SH-SY5Y (cell line): Measurements from ENCODE around the gene MSRB2.

Experiments
- GATA2 ChIP-seq: IDR thresholded peaks from 2 replicates; pipeline ENCODE4 v1.6.1; 2011; ENCODE audit warnings: mild to moderate bottlenecking, low read depth, low read length
- GATA3 ChIP-seq: IDR thresholded peaks from 2 replicates; pipeline ENCODE4 v1.6.1; 2011; ENCODE audit warnings: low read depth, mild to moderate bottlenecking, low read length, moderate library complexity

MSRB2 gene

DNA sequence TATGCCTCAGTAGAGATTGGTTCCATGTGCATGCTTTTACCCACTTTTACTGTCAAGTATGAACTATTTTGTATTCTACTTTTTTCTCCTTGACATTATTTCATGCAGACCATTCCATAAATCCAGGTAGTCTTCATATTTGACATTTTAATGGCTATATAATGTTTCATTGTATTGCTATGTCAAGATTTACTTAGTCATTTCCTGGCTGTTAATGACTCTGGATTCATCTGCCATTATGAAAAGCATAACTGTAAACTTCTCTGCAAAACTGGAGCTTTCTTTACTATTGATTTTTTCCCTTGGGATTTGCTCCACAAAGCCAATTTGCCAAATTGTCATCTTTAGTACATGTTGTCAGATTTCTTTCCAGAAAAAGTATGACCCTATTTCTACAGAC lies 6.8 kb upstream of the MSRB2 start:
- TF ChIP-seq GATA3 (no peak), GATA2 (no peak)

DNA sequence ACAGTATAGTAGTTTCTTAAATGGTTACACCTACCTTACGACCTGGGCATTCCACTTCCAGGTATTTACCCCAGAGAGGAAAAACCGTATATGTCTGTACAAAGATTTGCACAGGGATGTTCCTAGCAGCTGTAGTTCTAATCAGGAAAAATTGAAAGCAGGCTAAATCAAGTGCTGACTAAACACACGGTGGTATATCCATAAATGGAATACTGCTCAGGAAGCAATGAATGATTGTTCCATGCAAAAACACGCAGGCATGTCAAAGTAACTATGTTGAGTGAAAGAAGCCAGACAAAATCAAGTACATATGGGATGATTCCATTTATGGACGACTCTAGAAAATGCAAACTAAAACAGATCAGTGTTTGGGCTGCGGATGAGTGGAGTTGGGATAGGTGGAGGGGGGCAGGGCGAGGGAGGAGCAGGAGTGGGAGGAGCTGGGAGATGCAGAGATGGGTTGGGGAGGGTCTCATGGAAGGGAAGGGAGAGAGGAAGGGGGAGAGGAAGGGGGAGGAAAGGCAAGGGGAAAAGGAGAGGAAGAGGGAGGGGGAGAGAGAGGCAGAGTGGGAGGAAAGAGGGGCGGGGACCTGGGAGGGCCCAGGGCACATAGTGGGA lies 484 bp upstream of the MSRB2 start:
- TF ChIP-seq GATA2, result no peak
- TF ChIP-seq GATA3, result no peak

DNA sequence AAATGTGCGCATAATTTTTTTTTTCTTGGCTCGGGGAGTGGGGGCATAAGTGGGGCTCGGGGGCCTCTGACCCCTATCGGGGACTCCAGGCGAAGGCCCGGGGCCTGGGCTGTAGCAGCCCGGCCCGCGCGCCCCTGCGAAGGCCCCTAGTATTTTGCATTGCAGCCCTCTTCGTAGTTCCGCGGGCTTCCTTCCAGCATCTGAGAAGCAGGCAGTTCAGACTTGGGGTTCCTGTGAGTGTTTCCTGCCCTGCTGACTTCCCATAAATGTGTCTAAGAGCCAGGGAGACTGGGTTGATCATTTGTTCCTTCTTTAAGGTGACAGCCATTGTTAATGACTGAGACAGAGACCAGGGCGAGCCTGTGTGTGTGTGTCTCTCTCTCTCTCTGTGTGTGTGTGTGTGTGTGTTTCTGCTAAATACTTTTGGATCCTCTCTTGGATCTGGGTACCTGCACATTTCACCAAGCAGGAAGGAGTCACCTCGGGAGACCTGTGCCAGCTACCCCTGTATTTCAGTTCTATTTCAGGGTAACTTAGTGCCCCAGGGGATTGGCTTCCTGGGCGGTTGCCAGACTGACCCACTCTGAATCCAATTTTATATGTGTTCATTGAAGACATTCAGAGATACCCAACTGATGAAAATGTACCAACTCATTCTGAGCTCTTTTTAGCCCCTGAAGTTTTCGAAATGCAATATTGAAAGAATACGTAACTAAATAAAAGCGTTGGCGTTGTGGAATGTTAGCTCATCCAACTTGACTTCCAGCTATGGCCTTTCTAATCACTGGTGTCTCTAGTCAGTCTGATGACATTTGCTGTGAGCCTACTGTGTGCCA lies 805 bp downstream of the MSRB2 start:
- TF ChIP-seq GATA2 (no peak), GATA3 (no peak)

DNA sequence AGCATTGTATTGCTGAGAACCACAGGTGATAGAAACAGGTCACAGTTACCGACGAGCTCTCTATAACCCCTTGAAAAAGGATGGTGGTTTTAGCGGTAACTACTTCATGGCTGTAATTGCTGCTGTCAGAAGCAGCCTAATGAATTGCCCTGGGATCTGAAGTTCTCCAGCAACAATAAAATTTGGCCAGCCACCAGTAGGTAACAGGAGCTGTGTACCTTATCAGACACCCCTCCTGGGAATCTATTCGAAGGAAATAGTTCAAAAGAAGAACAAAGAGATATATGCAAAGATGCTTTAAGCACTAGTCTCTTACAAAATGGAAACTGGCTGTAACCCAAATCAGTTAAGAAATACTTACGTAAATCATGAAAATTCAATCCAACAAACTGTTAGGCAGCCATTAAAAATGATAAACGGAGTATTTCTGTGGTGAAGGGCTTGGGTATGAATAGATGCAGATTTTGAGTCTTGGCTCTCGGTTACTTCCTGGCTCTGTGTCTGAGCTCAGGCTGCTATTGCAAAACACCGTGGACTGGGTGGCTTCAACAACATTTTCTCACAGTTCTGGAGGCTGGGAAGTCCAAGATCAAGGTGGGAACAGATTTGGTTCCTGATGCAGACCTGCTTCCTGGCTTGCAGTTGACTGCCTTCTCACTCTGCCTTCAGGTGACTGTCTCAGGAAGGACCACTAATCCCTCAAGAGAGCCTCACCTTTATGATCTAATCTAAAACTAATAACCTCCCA lies 1.6 kb downstream of the MSRB2 start:
- TF ChIP-seq GATA2, result peak; percentile 62; the same call in 1 of the 2 replicates
- TF ChIP-seq GATA3, result 0 out of 2 replicates have a peak, but pooled peaks have one; percentile 28

DNA sequence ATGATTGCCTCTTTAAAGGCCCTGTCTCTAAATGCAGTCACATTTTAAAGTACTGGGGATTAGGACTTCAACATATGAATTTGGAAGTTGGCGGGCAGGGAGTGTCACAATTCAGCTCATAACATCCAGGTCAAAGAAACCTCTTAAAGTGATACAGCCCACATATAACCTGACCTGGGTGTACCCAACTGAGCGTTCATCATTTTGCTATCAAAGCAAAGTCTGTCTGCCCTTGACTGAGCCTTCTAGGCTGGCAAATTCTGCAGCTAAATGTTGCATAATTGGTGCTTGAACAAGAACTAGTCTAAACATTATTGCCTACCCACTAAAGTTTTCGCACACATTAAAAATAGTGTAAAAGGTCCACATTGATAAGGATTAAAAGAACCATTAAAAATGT lies 3.7 kb downstream of the MSRB2 start:
- no peak for TF ChIP-seq GATA2

DNA sequence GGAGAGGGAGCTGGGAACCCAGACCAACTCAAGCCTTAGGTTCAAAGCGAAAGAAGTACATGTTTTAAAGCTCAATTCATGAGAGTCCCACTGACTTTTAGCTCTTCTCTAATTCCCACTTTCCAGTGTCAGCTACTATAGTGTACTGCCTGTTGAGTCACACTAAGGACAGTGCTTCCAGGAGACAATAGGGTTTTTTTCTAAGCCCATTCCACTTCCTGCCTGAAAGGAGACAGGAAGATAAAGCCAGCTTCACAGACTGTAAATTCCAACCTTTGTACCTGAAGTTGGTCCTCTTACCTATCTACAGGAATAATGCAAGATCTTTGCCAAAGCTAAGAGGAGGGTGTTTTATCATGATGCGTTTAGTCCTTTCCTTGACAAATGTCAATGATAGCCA lies 4.4 kb downstream of the MSRB2 start:
- no peak for TF ChIP-seq GATA3
- TF ChIP-seq GATA2, result no peak

DNA sequence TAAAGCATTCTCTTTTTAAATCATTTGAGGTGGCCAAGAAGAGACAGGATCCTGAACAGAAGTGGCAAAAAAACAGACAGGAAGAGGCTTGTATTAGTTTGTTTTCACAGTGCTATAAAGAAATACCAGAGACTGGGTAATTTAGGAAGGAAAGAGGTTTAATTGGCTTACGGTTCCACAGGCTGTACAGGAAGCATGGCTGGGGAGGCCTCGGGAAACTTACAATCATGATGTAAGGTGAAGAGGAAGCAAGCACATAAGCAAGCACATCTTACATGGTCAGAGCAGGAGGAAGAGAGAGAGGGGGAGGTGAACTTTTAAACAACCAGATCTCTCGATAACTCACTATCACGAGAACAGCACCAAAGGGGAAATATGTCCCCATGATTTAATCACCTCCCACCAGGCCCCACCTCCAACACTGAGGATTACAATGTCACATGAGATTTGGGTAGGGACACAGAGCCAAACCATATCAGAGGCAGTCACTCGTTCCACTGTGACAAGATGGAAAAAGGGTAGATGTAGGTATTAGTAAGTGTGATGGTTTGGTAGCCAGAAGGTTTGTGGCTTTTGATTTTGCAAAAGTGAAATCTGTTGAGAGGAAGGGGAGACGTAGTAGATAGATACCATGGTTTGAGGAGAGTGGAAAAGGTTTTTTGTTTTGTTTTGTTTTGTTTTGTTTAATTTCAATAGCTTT lies 5.1 kb downstream of the MSRB2 start:
- TF ChIP-seq GATA3, result no peak
- no peak for TF ChIP-seq GATA2

DNA sequence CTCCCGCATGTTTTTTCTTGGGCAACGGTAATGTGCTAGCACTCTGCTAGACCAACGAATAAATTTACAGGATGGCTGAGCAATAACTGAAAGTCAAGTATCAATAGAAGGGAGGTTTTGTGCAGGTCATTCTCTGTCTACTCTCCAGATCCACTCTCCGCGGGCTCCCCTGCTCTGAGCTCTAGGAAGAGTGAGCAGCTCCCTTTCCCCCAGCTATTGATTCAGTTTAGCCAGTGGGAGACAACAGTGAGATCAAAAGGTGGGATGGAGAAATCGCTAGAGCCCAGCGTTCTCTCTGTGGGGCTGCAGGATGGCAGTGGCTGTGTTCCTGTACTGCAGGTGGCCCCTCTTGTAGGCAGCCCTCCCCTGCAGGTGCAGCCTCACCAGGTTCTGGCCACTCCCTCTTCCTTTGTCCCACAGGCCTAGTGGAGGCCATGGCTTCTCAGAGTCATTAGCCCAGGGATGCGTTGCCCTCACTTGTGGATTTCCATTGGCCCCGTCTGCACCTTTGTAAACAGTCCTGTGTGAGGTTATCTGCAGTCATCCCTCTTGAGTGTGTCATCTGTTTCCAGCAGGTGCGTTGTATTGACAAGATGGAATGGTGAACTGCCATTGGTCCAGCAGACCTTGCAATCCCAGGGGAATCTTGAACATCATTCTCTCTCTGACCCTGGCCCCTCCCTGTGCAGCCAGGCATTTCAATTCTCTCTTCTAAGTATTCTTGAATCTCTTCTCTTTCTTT lies 11.1 kb downstream of the MSRB2 start:
- no peak for TF ChIP-seq GATA2
- TF ChIP-seq GATA3, result no peak

DNA sequence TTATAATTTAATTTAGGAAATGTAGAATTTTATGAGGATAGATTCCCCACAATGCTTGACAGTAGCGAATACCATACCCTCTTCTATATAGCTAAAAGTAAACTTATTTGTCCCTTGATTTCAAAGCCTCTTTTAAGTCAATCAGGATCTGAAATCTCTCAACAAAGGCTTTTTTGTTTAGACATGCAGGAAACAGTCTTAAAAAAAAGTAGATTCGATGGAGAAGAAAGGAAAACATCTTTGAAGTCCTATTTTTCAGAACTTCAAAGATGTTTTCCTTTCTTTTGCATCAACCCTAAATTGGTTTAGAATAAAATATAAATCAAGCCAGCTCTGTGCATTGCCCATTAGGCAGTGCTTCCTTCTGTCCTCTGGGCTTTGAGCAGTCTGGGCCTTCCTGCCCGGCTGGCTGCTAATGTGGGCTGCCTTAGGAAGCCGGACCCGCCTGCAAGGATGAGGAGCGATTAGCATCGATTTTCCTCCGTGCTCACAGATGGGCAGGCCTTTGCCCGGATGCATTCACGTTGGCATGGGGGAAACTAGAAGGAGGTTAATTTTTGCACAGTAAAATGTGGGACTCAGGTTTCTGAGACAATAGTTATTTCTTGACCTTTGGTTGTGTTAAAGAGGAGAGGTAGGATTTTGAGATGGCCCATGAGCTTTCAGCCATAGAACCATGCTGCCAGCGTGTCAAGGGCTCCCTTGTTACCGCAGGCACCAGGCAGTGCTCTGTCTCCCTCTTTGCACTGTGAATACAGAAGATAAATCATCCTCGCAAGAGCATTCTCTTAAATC lies 15.5 kb downstream of the MSRB2 start:
- TF ChIP-seq GATA3 (no peak), GATA2 (peak; percentile 72)

DNA sequence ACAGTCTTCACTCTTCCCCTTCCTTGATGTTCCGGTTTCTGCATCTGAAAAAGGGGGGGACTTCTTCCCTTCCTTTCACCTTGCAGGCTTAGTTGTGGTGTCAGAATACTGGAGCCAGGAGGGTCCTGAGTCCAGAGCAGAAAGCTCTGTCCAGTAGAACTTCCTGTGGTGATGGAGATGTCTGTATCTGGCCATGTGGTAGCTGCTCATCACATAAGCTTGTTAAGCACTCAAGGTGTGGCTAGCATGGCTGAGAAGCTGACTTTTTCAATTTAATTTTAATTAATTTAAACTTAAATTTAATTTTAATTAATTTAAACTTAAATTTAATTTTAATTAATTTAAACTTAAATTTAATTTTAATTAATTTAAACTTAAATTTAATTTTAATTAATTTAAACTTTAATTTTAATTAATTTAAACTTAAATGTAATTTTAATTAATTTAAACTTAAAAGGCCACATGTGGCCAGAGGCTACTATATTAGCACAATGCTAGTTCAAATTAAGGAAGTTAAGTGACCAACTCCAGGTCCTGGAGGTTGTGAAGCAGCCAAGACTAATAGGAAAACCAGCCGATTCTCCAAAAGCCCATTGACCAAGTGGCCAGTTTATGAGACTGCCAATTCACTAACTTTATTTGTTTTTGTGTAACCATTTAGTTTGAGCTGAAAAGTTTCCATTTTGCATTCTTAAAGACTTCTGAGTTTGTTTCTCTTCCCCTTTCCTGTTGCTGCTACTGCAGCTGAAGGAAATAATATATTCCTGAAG lies 16.3 kb downstream of the MSRB2 start:
- TF ChIP-seq GATA3 (no peak), GATA2 (no peak)

DNA sequence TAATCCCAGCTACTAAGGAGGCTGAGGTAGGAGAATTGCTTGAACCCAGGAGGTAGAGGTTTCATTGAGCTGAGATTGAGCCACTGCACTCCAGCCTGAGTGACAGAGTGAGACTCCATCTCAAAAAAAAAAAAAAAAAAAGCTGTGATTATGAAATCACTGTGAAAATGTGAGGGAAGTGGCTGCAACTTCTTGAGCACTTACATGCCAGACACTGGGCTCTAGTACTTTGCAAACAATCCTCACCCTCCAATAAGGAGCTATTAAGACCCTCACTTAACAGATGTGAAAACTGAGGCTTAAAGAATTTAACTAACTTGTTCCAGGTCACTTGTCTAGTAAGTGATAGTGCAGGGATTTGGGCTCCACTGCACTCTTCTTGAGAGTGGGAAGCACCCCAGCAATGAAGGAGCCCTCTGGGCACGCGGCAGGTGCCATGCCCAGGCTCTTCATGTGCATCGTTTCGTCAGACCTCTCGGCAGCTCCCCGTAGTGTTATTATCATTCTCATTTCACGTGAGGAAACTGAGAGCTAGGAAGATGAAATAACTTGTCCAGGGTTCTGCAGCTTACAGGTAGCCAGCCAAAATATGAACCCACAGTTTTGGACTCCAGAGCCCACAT lies 19.0 kb downstream of the MSRB2 start:
- no peak for TF ChIP-seq GATA3
- no peak for TF ChIP-seq GATA2
